ENCODE data around the gene ADPRM. TPM values are rescaled to one million over a fixed set of nuclear protein-coding genes. Genes with fewer than 3 reads are reported as not detected.

Gene ADPRM, protein sequence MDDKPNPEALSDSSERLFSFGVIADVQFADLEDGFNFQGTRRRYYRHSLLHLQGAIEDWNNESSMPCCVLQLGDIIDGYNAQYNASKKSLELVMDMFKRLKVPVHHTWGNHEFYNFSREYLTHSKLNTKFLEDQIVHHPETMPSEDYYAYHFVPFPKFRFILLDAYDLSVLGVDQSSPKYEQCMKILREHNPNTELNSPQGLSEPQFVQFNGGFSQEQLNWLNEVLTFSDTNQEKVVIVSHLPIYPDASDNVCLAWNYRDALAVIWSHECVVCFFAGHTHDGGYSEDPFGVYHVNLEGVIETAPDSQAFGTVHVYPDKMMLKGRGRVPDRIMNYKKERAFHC
- 25.1 TPM for total RNA-seq
- polyA plus RNA-seq: 10 to 100 TPM; 41.7 to 58.6 (median 52.4) TPM

- Mint-ChIP-seq H3K27ac (peak within 1 kb of the TSS; percentile 95 to 98 (median 96)), H3K4me3 (peak within 1 kb of the TSS; percentile 95 to 100 (median 97)), H3K27me3 (no peaks in the 10 kb centered on the region), H3K4me1 (peaks cover 30 to 71% (median 58%) of the 10 kb centered on the region in 4 donors), H3K9me3 (no peaks in the 10 kb centered on the region), H3K36me3 (peaks cover 19% of the 10 kb centered on the region)
- peak; percentile 87 to 95 (median 88) for DNase-seq
- Histone ChIP-seq H3K36me3 (ENCODE audit: control insufficient read depth, insufficient read depth, low read length) (peaks cover 13% of the 10 kb centered on the region), H3K4me1 (ENCODE audit: control insufficient read depth, insufficient read depth, low read length, poor library complexity, severe bottlenecking) (peaks cover 43% of the 10 kb centered on the region), H3K27ac (ENCODE audit: insufficient read depth, low read length, poor library complexity, severe bottlenecking) (peak within 1 kb of the TSS; percentile 91), H3K4me3 (ENCODE audit: low read depth, low read length) (peak within 1 kb of the TSS; percentile 99), H3K9me3 (ENCODE audit: control insufficient read depth in 2 of 2, low read length in 2 of 2) (no peaks in the 10 kb centered on the region), H3K27me3 (ENCODE audit: control insufficient read depth, insufficient read depth, low read length) (no peaks in the 10 kb centered on the region)
- ATAC-seq (ENCODE audit: low read depth in 2 of 2): peak; percentile 98
Measured at GRCh38 chr17:10697092-10698081, at the start of gene ADPRM, which contains the start of gene SCO1. Gene ADPRM (plus strand): TSS chr17:10697594. CDS start chr17:10704927, 7,333 bp downstream. Gene SCO1 (minus strand): TSS chr17:10697533. CDS start chr17:10697507, 26 bp downstream.

GRCh38 chr17:10648381-10648780 is 49.0 kb upstream of the ADPRM start:
- Mint-ChIP-seq H3K36me3 (peaks cover 22% of the 10 kb centered on the region), H3K27me3 (no peaks in the 10 kb centered on the region), H3K9me3 (peaks cover 0 to 1% (median 0%) of the 10 kb centered on the region in 7 donors), H3K4me1 (peaks cover 0 to 9% (median 2%) of the 10 kb centered on the region in 4 donors), H3K4me3 (no peak overlapping the region), H3K27ac (peak overlapping the region in 1 of 3 donors; percentile 54)
- H3K36me3 ChIP-seq (ENCODE audit: control insufficient read depth, insufficient read depth, low read length): no peaks in the 10 kb centered on the region
- no peak overlapping the region for H3K4me3 ChIP-seq (ENCODE audit: low read depth, low read length)
- H3K27ac ChIP-seq (ENCODE audit: insufficient read depth, low read length, poor library complexity, severe bottlenecking): no peak overlapping the region
- H3K4me1 ChIP-seq (ENCODE audit: control insufficient read depth, insufficient read depth, low read length, poor library complexity, severe bottlenecking): no peaks in the 10 kb centered on the region
- DNase-seq (no peak), ATAC-seq (ENCODE audit: low read depth in 2 of 2) (no peak)
- no peaks in the 10 kb centered on the region for H3K27me3 ChIP-seq (ENCODE audit: control insufficient read depth, insufficient read depth, low read length)
- H3K9me3 ChIP-seq (ENCODE audit: control insufficient read depth in 2 of 2, low read length in 2 of 2): no peaks in the 10 kb centered on the region

GRCh38 chr17:10648956-10649355 is 48.4 kb upstream of the ADPRM start:
- H3K27ac ChIP-seq (ENCODE audit: insufficient read depth, low read length, poor library complexity, severe bottlenecking): no peak overlapping the region

DNA sequence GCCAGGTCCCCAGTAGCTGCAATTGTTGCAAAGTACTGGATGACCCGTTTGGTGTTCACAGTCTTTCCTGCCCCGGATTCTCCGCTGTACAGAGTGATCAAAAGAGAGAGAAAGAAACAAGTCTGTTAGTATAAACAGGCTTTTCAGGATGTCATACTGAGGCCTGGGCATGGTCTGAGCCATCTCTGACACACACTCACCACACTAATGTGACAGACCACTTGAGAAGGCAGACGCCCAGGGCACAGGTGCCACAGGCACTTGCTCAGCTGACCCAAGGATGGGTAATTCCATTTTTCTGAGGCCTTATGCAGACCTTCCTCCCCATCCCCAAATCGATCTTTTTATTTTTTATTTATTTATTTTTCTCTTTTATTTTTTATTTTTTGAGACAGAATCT is 47.8 kb upstream of the ADPRM start:
- no peak for ATAC-seq (ENCODE audit: low read depth in 2 of 2)
- no peak for DNase-seq
- Mint-ChIP-seq H3K4me3 (no peak overlapping the region), H3K36me3 (peaks cover 20% of the 10 kb centered on the region), H3K27ac (peak overlapping the region in 1 of 3 donors; percentile 70), H3K4me1 (peaks cover 0 to 12% (median 2%) of the 10 kb centered on the region in 4 donors), H3K9me3 (peaks cover 0 to 2% (median 0%) of the 10 kb centered on the region in 7 donors), H3K27me3 (no peaks in the 10 kb centered on the region)
- Histone ChIP-seq H3K4me1 (ENCODE audit: control insufficient read depth, insufficient read depth, low read length, poor library complexity, severe bottlenecking) (no peaks in the 10 kb centered on the region), H3K27ac (ENCODE audit: insufficient read depth, low read length, poor library complexity, severe bottlenecking) (no peak overlapping the region), H3K4me3 (ENCODE audit: low read depth, low read length) (no peak overlapping the region), H3K9me3 (ENCODE audit: control insufficient read depth in 2 of 2, low read length in 2 of 2) (no peaks in the 10 kb centered on the region), H3K27me3 (ENCODE audit: control insufficient read depth, insufficient read depth, low read length) (no peaks in the 10 kb centered on the region), H3K36me3 (ENCODE audit: control insufficient read depth, insufficient read depth, low read length) (no peaks in the 10 kb centered on the region)

More at GRCh38 chr17:10648956-10649355, 48.4 kb upstream of the ADPRM start:
- Histone ChIP-seq H3K4me3 (ENCODE audit: low read depth, low read length) (no peak overlapping the region), H3K27me3 (ENCODE audit: control insufficient read depth, insufficient read depth, low read length) (no peaks in the 10 kb centered on the region), H3K9me3 (ENCODE audit: control insufficient read depth in 2 of 2, low read length in 2 of 2) (no peaks in the 10 kb centered on the region), H3K4me1 (ENCODE audit: control insufficient read depth, insufficient read depth, low read length, poor library complexity, severe bottlenecking) (no peaks in the 10 kb centered on the region), H3K36me3 (ENCODE audit: control insufficient read depth, insufficient read depth, low read length) (no peaks in the 10 kb centered on the region)
- Mint-ChIP-seq H3K9me3 (peaks cover 0 to 1% (median 0%) of the 10 kb centered on the region in 7 donors), H3K36me3 (peaks cover 26% of the 10 kb centered on the region), H3K27ac (peak overlapping the region in 1 of 3 donors; percentile 70), H3K4me1 (peaks cover 0 to 12% (median 2%) of the 10 kb centered on the region in 4 donors), H3K4me3 (no peak overlapping the region), H3K27me3 (no peaks in the 10 kb centered on the region)
- DNase-seq (no peak), ATAC-seq (ENCODE audit: low read depth in 2 of 2) (no peak)

DNA sequence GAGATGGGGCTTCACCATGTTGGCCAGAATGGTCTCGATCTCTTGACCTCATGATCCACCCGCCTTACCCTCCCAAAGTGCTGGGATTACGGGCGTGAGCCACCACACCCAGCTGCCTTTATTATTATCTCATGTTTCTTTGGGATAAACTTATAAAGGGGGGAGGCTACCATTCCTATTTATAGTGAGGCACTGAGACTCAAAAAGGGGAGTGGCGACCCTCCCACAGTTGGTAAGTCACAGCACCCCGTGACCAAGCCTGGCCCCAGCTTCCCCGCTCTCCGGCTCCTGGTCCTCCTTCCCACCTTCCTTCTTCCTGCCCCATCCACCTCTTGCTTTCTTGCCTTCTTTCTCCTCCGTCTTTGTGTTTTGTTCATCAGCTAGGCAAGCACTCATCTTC is 45.5 kb upstream of the ADPRM start:
- Mint-ChIP-seq H3K4me3 (no peak overlapping the region), H3K9me3 (peaks cover 0 to 2% (median 0%) of the 10 kb centered on the region in 7 donors), H3K36me3 (peaks cover 20% of the 10 kb centered on the region), H3K27ac (no peak overlapping the region), H3K4me1 (peaks cover 0 to 8% (median 0%) of the 10 kb centered on the region in 4 donors), H3K27me3 (no peaks in the 10 kb centered on the region)
- Histone ChIP-seq H3K27ac (ENCODE audit: insufficient read depth, low read length, poor library complexity, severe bottlenecking) (no peak overlapping the region), H3K27me3 (ENCODE audit: control insufficient read depth, insufficient read depth, low read length) (no peaks in the 10 kb centered on the region), H3K9me3 (ENCODE audit: control insufficient read depth in 2 of 2, low read length in 2 of 2) (no peaks in the 10 kb centered on the region), H3K4me1 (ENCODE audit: control insufficient read depth, insufficient read depth, low read length, poor library complexity, severe bottlenecking) (no peaks in the 10 kb centered on the region), H3K36me3 (ENCODE audit: control insufficient read depth, insufficient read depth, low read length) (no peaks in the 10 kb centered on the region), H3K4me3 (ENCODE audit: low read depth, low read length) (no peak overlapping the region)
- DNase-seq: no peak
- ATAC-seq (ENCODE audit: low read depth in 2 of 2): no peak

GRCh38 chr17:10652984-10653659 is 44.3 kb upstream of the ADPRM start:
- H3K27ac Mint-ChIP-seq: peak overlapping the region in 1 of 3 donors; percentile 60
- H3K4me3 Mint-ChIP-seq: peak overlapping the region in 1 of 4 donors; percentile 72
- H3K36me3 Mint-ChIP-seq: peaks cover 15% of the 10 kb centered on the region
- H3K4me1 ChIP-seq (ENCODE audit: control insufficient read depth, insufficient read depth, low read length, poor library complexity, severe bottlenecking): no peaks in the 10 kb centered on the region
- no peak for ATAC-seq (ENCODE audit: low read depth in 2 of 2)
- H3K9me3 Mint-ChIP-seq: peaks cover 0 to 2% (median 0%) of the 10 kb centered on the region in 7 donors
- DNase-seq: peak in 1 of 3 donors; percentile 16
- H3K9me3 ChIP-seq (ENCODE audit: control insufficient read depth in 2 of 2, low read length in 2 of 2): no peaks in the 10 kb centered on the region
- no peaks in the 10 kb centered on the region for H3K36me3 ChIP-seq (ENCODE audit: control insufficient read depth, insufficient read depth, low read length)
- H3K4me3 ChIP-seq (ENCODE audit: low read depth, low read length): no peak overlapping the region
- peaks cover 0 to 8% (median 0%) of the 10 kb centered on the region in 4 donors for H3K4me1 Mint-ChIP-seq
- H3K27me3 ChIP-seq (ENCODE audit: control insufficient read depth, insufficient read depth, low read length): no peaks in the 10 kb centered on the region
- no peak overlapping the region for H3K27ac ChIP-seq (ENCODE audit: insufficient read depth, low read length, poor library complexity, severe bottlenecking)
- H3K27me3 Mint-ChIP-seq: no peaks in the 10 kb centered on the region

GRCh38 chr17:10653987-10654386 is 43.4 kb upstream of the ADPRM start:
- H3K36me3 ChIP-seq (ENCODE audit: control insufficient read depth, insufficient read depth, low read length): no peaks in the 10 kb centered on the region
- H3K27ac ChIP-seq (ENCODE audit: insufficient read depth, low read length, poor library complexity, severe bottlenecking): no peak overlapping the region
- no peaks in the 10 kb centered on the region for H3K9me3 ChIP-seq (ENCODE audit: control insufficient read depth in 2 of 2, low read length in 2 of 2)
- Mint-ChIP-seq H3K27ac (peak overlapping the region in 1 of 3 donors; percentile 65), H3K4me1 (peaks cover 0 to 8% (median 0%) of the 10 kb centered on the region in 4 donors), H3K4me3 (no peak overlapping the region), H3K27me3 (no peaks in the 10 kb centered on the region), H3K9me3 (peaks cover 0 to 2% (median 0%) of the 10 kb centered on the region in 7 donors), H3K36me3 (peaks cover 11% of the 10 kb centered on the region)
- no peak for DNase-seq
- H3K4me3 ChIP-seq (ENCODE audit: low read depth, low read length): no peak overlapping the region
- no peaks in the 10 kb centered on the region for H3K27me3 ChIP-seq (ENCODE audit: control insufficient read depth, insufficient read depth, low read length)
- H3K4me1 ChIP-seq (ENCODE audit: control insufficient read depth, insufficient read depth, low read length, poor library complexity, severe bottlenecking): no peaks in the 10 kb centered on the region
- ATAC-seq (ENCODE audit: low read depth in 2 of 2): no peak
